NK-92 (cell line): ENCODE data around the gene HAGH.

Experiments
- DNase-seq: peaks from one replicate; lab custom pipeline; 2025; ENCODE audit not compliant: unreplicated experiment; lab: John Stamatoyannopoulos, UW

Gene HAGH

DNA sequence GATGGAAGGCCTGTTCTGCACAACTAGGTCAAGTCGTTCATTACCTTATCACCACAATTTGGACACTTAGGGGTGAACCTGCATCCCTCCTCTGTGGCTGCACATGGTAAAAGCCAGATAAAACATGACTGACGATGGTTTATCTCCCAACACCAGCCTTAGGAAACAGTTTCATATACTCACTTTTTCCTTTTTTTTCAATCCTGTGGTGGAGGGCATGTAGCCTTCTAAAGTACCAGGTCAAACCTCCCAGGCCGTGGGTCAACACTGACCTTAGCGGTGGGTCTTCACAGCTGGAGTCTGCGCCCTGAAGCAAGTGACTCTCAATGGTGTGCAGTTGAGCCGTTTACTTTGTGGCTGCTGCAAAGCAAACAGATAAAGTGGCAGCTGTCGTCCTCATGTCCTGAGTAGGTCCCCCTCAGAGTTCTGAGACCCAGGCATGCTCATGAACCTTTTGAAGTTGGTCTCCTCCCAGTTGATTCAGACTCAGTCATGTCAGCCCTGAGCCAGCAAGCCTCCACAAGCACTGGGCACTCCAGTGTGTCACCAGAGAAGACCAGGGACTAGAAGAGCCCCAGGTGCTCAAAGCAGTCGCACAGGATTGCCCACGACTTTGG lies 6.3 kb upstream of the HAGH start:
- no peak for DNase-seq

DNA sequence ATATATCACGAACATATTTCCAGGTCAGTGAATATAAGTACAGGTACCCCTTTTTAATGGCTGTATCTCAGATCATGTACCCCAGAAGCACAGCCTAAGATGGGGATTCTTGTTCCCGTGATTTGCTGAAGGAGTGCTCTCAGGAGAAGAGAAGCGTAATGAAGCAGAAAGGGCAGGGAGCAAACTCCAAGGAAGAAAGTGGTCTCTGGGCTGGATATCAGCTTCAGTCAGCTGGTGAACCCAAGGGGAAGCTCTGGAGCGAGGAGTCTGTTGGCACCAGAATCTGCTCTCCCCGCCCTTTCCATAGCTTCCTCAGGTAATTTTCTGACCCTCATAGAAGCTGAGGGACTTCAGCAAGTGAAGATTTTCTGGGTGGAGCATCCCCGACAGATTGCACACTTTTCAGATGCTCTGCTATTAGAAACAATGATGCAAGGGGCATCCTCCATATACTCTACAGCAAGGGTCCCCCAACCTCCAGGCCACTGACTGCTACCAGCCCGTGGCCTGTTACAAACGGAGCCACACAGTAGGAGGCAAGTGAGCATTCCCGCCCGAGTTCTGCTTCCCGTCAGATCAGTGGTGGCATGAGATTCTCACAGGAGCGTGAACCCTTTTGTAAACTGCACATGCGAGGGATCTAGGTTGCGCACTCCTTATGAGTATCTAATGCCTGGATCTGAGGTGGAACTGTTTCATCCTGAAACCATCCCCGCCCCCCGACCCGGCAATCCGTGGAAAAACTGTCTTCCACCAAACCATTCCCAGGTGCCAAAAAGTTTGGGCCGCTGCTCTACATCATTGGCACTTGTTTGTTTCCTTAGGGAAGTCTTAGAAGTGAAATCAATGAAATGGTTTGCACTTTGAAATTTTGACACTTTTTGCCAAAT lies 4.8 kb upstream of the HAGH start:
- DNase-seq, result no peak

DNA sequence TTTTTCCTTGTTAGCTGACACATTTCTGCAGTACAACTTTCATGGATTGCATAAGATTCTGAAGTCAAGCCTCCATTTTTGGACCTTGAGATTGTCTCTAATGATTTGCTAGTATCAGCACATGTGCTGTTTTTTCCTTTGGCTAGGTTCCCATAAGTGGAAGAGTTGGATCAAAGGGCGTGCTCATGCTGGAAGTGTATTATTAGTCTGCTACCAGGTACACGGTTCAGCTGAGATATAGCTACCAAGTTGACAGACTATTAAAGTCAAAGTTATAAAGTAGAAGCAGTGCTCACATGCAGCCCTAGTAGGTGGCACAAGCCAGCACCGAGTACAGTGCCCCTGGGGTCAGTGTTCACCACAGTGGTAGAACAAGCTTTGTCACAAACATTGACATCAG lies 3.6 kb upstream of the HAGH start:
- DNase-seq, result no peak

DNA sequence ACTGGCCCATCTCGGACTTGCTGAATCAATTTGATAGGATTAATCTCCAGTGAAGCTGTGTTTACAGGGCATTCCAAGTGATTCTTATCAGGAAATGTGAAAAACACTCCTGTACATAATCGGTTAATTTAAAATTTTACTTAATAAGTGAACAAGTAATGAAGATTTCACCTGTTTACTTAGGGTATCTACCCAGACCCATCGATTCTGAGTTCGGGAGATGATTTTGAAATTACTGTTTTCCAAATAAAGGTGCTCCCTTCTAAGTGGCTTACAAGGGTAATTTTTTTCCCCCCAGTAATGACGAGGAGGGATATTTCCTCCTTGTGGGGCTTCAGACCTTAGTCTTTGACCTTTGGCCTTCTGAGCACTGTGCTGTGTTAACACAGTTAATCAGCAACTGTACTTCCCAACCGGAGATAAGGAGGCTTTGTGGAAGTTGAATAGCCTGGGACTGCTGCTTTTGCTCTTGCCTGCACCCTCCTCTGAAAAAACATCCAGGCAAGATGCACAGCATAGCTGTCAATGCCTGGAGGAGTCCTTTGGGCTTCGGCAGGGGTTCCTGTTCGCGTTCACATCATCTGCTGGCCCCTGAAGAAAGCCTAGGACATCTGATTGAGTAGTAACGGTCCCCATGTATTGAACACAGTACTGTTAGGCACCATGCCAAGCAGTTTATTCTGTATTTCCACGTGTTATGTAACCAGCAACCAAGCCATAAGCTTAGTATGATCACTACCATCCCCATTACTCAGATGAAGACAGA lies 2.2 kb upstream of the HAGH start:
- no peak for DNase-seq

GRCh38 chr16:1825864-1826690 lies 548 bp downstream of the HAGH start:
- no peak for DNase-seq

- no peak for DNase-seq
These were observed 1.2 kb downstream of the HAGH start for GRCh38 chr16:1825381-1825863.

GRCh38 chr16:1823821-1824220 lies 2.8 kb downstream of the HAGH start:
- no peak for DNase-seq

- no peak for DNase-seq
These were observed 3.8 kb downstream of the HAGH start for GRCh38 chr16:1822801-1823200.

- DNase-seq, result no peak
These were observed 4.6 kb downstream of the HAGH start for GRCh38 chr16:1821861-1822611.

DNA sequence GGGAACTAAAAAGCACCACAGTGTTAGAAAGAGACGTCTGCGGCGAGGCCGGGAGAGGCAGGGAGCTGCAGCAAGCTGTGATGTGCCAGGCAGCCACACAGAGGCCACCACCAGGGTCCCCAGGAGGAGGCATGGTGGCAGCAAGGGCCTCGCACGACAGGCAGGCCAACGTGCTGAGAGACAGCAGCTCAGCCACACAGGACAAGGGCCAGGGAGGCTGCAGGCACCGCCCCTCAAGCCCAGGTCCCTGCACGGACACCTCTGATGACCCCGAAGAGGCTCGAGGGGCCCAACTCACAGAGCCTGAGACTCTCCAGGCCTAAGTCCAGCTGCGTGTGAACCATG lies 5.7 kb downstream of the HAGH start:
- no peak for DNase-seq

DNA sequence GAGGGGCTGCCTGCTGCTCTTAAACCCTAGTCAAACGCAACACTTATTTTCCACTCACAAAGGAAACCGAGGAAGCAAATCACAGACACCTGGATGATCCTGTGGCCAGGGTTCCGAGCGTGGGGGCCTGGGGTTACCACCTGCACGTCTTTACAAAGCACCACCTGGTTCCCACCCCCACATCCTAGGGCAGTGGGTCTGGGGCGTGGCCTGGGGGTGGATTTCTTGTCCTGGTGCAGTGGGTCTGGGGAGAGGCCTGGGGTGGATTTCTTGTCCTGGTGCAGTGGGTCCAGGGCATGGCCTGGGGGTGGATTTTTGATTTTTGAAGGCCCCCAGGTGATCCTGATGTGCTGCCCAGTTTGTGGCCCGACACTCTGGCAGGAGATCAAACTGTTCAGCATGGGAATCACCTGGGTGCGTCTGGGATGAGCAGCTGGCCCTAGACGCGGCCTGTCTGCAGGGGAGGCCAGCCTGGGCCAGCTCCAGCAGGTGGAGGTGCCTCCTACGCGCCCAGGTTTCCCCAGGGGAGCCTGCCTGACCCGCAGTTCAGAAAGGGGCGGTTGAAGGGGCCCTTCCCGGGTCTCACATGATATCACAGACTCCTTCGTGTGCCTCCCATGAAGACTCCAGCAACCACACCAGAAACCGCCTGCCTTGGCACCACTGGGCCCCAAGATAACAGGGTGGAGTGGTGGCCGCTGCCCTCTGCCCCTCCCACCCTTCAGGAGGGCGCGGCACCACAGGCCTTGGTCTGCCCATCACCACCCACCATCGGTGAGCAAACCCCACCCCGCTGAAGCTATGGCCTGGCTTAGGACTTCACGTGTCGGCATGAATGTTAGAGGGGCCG lies 6.3 kb downstream of the HAGH start:
- no peak for DNase-seq

DNA sequence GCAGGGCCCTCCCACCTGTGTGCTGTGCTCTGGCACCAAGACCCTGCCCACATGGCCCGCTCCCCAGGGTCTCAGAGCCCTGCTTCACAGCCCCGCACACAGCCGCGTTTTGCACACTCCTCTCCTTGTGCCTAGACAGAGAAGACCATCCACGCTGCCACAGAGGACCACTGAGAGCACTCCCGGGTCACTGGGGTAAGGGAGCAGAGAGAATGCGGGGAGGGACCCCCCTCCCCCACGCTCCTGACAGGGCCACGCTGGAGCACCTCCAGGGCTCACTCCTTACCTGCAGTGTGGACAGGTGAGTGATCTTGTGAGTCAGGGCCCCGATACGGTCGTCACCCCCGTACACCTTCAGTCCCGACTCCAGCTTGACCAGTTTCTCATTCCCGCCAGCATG lies 7.0 kb downstream of the HAGH start:
- no peak for DNase-seq

GRCh38 chr16:1818873-1819525 lies 7.6 kb downstream of the HAGH start:
- DNase-seq, result no peak

DNA sequence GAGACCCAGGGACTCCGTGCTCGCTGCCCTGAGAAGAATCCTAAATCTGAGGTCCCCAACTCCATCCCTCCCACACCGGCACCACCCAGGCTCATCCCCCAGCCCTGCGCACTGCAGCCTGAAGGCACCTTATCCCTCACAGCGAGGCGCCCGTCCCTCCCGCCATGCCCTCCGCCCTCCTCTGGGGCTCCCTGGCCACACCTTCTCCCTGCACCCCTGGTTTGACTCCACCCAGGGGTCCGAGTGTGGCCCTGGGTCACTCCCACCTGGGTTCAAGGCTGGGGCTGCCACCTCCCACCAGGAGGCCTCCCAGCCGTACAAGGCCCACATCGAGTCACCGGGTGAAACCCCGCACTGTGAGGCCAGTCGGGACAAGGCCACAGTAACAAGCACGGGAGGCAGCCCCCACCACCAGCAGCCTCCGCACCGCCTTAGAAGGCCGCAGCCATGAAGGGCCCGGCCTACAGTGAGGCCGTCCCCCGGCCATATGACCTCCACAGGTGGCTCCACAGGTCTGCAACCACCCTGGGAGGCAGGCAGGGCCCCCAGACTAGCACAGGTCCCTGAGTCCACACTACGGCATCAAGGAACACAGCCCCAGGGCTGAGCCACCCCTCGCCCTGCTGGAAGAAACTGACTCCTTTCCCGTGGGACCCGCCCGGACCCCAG lies 8.3 kb downstream of the HAGH start:
- no peak for DNase-seq

- no peak for DNase-seq
These were observed 8.9 kb downstream of the HAGH start for GRCh38 chr16:1817716-1818115.

GRCh38 chr16:1817276-1817589 lies 9.4 kb downstream of the HAGH start:
- DNase-seq, result no peak

- DNase-seq, result no peak
These were observed 10.0 kb downstream of the HAGH start for GRCh38 chr16:1816396-1817275.

DNA sequence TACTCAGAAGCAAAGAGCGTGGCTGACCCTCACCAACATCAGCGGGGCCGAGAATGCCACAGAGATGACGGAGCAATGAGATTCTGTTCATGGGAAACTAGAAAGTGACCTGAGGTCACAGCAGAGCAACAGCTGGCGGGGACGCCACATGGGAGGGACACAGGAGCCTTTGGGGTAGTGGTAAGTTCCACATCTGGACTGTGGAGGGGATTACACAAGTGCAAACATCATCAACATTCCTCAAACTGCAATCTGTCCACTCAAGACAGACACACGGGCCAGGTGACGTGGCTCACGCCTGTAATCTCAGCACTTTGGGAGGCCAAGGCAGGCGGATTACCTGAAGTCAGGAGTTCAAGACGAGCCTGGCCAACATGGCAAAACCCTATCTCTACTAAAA lies 11.2 kb downstream of the HAGH start:
- no peak for DNase-seq
